Central memory CD8-positive, alpha-beta T cell (primary cell): ENCODE results near the gene LYRM7.
"Not testable (repeated sequence)": the region's sequence is repeated elsewhere in the genome, so short reads cannot be mapped to it uniquely, and the experiment has no call there.

Experiments used
- ATAC-seq: fragments of 150-1000 bp; cut with Tn5 transposase; replicated peaks from 2 replicates; pipeline ENCODE4 v1.10.0; 2022; ENCODE audit warnings: mild to moderate bottlenecking, moderate FRiP score, moderate number of reproducible peaks; ENCODE audit not compliant: poor library complexity, severe bottlenecking; ENCODE audit errors: extremely low read depth
- DNase-seq, 2 donors: peaks; one replicate each; pipeline ENCODE4 v3.0.0; 2021; ENCODE audit warnings: low spot score in 2 of 2
- H3K27ac Mint-ChIP-seq: one replicate; pipeline ENCODE4 v1.8.0; 2022; ENCODE audit warnings: low read depth, mild to moderate bottlenecking, moderate library complexity, mixed read lengths
- H3K27me3 Mint-ChIP-seq: one replicate; pipeline ENCODE4 v1.8.0; 2022; ENCODE audit warnings: mixed read lengths
- H3K36me3 Mint-ChIP-seq: one replicate; pipeline ENCODE4 v1.8.0; 2022; ENCODE audit warnings: mild to moderate bottlenecking, moderate library complexity, mixed read lengths; ENCODE audit not compliant: insufficient read depth
- H3K4me1 Mint-ChIP-seq: one replicate; pipeline ENCODE4 v1.8.0; 2022; ENCODE audit warnings: mixed read lengths
- H3K4me3 Mint-ChIP-seq: one replicate; pipeline ENCODE4 v1.8.0; 2022; ENCODE audit warnings: mild to moderate bottlenecking, moderate library complexity, mixed read lengths
- H3K9me3 Mint-ChIP-seq: one replicate; pipeline ENCODE4 v1.8.0; 2022; ENCODE audit warnings: mixed read lengths

LYRM7 gene

DNA sequence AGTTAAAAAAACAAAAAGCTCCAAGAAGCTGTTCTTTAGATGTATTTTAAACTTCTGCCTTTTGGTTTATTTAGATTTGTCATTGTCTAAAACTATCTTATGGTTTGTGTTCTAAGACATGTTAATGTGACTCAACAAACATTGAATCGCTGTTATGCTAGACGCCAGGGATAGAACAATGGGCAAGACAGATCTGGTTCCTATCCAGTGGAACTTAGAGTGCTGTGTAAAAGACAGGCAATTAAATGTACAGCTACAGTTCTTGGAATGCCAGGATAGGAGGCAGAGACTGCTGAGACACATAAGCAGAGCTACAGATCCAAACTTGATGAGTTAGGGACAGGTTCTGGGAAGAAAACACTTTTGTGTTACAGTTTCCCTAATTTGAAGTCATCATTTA is 22.4 kb downstream of the LYRM7 start:
- no peak overlapping the region for H3K27ac Mint-ChIP-seq
- peaks cover 5% of the 10 kb centered on the region for H3K36me3 Mint-ChIP-seq
- H3K9me3 Mint-ChIP-seq = no peaks in the 10 kb centered on the region
- H3K4me3 Mint-ChIP-seq = no peak overlapping the region
- no peaks in the 10 kb centered on the region for H3K4me1 Mint-ChIP-seq
- no peak for DNase-seq
- no peak for ATAC-seq
- H3K27me3 Mint-ChIP-seq = no peaks in the 10 kb centered on the region

DNA sequence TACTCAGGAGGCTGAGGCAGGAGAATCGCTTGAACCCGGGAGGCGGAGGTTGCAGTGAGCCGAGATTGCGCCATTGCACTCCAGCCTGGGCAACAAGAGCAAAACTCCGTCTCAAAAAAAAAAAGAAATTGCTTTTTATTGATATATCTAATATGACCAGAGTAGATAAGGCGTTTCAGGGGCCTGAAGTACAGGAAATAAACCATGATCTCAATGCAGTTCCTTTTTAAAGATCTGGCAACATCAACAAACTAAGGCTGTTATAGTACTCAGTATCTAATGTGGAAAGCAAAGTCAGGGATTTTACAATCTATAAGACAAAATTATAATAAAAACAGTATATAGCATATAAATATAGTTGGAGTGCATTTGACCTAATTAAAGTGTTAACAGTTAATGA is 23.2 kb downstream of the LYRM7 start:
- H3K4me1 Mint-ChIP-seq, H3K4me3 Mint-ChIP-seq, ATAC-seq, H3K27ac Mint-ChIP-seq, H3K9me3 Mint-ChIP-seq, DNase-seq, H3K27me3 Mint-ChIP-seq, H3K36me3 Mint-ChIP-seq: not testable (repeated sequence)

DNA sequence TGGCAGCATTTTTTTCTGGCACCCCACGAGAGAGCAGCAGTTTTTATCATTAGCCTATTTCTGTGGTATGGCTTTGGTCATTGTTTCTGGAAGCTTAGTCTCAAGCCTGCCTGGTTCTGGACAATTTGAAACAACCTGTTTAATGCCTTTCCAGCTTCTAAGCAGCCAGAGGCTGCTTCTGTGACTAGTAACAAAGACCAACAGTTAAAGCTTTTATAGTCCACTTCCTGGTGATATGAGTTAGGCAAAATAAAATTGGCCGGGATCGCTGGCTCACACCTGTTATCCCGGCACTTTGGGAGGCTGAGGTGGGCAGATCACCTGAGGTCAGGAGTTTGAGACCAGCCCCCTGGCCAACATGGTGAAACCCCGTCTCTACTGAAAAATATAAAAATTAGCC is 24.0 kb downstream of the LYRM7 start:
- ATAC-seq (no peak), DNase-seq (no peak)
- H3K27ac Mint-ChIP-seq = no peak overlapping the region
- no peaks in the 10 kb centered on the region for H3K9me3 Mint-ChIP-seq
- H3K27me3 Mint-ChIP-seq = no peaks in the 10 kb centered on the region
- H3K4me3 Mint-ChIP-seq = no peak overlapping the region
- H3K4me1 Mint-ChIP-seq = no peaks in the 10 kb centered on the region
- H3K36me3 Mint-ChIP-seq = peaks cover 7% of the 10 kb centered on the region

- no peaks in the 10 kb centered on the region for H3K27me3 Mint-ChIP-seq
- H3K36me3 Mint-ChIP-seq = peaks cover 7% of the 10 kb centered on the region
- H3K4me1 Mint-ChIP-seq = no peaks in the 10 kb centered on the region
- no peaks in the 10 kb centered on the region for H3K9me3 Mint-ChIP-seq
- no peak overlapping the region for H3K27ac Mint-ChIP-seq
- DNase-seq = no peak
- ATAC-seq = no peak
- H3K4me3 Mint-ChIP-seq = no peak overlapping the region
Observed at GRCh38 chr5:131195696-131196095, 25.0 kb downstream of the LYRM7 start.

DNA sequence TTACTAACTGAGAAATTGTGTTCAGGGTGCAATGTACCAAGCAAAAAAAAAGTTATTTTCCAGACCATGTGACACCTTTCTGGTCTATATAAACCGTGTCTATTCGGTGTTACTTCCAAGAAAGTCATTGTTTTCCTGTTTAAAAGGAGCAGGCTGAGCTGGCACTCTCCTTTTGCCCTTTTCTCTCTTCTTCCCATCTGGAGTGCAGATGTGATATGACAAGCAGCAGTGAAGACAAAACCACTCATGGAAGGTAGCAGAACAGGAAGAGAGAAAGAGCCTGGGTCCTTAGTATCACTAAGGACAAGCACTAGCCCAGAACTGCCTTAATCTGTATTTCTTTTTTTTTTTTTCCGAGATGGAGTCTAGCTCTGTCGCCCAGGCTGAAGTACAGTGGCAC is 25.6 kb downstream of the LYRM7 start:
- H3K4me1 Mint-ChIP-seq = no peaks in the 10 kb centered on the region
- no peak overlapping the region for H3K27ac Mint-ChIP-seq
- DNase-seq (no peak), ATAC-seq (no peak)
- H3K36me3 Mint-ChIP-seq = peaks cover 7% of the 10 kb centered on the region
- no peaks in the 10 kb centered on the region for H3K9me3 Mint-ChIP-seq
- H3K27me3 Mint-ChIP-seq = no peaks in the 10 kb centered on the region
- no peak overlapping the region for H3K4me3 Mint-ChIP-seq

GRCh38 chr5:131198625-131199024 is 27.9 kb downstream of the LYRM7 start:
- H3K4me3 Mint-ChIP-seq = no peak overlapping the region
- no peak overlapping the region for H3K27ac Mint-ChIP-seq
- H3K4me1 Mint-ChIP-seq = no peaks in the 10 kb centered on the region
- H3K36me3 Mint-ChIP-seq = peaks cover 7% of the 10 kb centered on the region
- no peak for DNase-seq
- no peak for ATAC-seq
- H3K27me3 Mint-ChIP-seq = no peaks in the 10 kb centered on the region
- no peaks in the 10 kb centered on the region for H3K9me3 Mint-ChIP-seq

- ATAC-seq = no peak
- H3K4me3 Mint-ChIP-seq = no peak overlapping the region
- no peaks in the 10 kb centered on the region for H3K4me1 Mint-ChIP-seq
- no peak for DNase-seq
- peaks cover 7% of the 10 kb centered on the region for H3K36me3 Mint-ChIP-seq
- no peaks in the 10 kb centered on the region for H3K9me3 Mint-ChIP-seq
- H3K27me3 Mint-ChIP-seq = no peaks in the 10 kb centered on the region
- no peak overlapping the region for H3K27ac Mint-ChIP-seq
Observed at GRCh38 chr5:131200560-131200959, 29.8 kb downstream of the LYRM7 start.

DNA sequence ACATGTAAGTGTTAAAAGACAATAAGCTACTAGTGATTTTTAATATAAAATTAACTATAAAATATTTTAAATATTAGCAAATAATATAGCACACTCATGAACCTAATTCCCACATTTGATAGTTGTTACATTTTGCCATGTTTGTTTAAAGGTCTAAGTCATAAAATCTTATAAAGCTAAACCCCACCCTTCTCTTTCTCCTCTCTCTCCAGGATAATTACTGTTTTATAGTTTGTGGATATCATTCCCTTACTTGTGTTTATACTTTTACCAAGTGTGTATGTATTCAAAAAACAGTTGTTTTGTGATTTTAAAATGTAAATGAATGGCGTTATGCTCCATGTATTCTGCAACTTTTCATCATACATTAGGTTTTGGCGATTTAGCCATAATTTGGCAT is 34.2 kb downstream of the LYRM7 start:
- H3K4me1 Mint-ChIP-seq = peaks cover 18% of the 10 kb centered on the region
- no peaks in the 10 kb centered on the region for H3K27me3 Mint-ChIP-seq
- no peak for DNase-seq
- no peak overlapping the region for H3K27ac Mint-ChIP-seq
- no peak overlapping the region for H3K4me3 Mint-ChIP-seq
- no peak for ATAC-seq
- H3K36me3 Mint-ChIP-seq = peaks cover 6% of the 10 kb centered on the region
- H3K9me3 Mint-ChIP-seq = no peaks in the 10 kb centered on the region

DNA sequence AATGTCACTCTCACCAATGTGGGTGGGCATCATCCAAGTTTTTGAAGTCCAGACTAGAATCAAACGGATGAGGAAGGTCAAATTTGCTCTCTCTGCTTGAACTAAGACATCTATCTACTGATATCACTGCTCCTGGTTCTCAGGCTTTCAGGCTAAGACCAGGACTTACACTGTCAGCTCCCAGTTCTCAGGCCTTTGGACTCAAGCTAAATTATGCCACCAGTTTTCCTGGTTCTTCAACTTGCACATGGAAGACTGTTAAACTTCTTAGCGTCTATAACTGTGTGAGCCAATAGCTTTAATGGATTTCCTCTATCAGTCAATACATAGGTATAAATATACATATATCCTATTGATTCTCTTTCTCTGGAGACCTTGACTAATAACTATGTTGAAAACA is 35.3 kb downstream of the LYRM7 start:
- ATAC-seq (no peak), DNase-seq (no peak)
- Mint-ChIP-seq H3K4me1 (peaks cover 29% of the 10 kb centered on the region), H3K36me3 (peaks cover 11% of the 10 kb centered on the region), H3K27ac (peak overlapping the region; percentile 68), H3K4me3 (no peak overlapping the region), H3K9me3 (no peaks in the 10 kb centered on the region), H3K27me3 (no peaks in the 10 kb centered on the region)

DNA sequence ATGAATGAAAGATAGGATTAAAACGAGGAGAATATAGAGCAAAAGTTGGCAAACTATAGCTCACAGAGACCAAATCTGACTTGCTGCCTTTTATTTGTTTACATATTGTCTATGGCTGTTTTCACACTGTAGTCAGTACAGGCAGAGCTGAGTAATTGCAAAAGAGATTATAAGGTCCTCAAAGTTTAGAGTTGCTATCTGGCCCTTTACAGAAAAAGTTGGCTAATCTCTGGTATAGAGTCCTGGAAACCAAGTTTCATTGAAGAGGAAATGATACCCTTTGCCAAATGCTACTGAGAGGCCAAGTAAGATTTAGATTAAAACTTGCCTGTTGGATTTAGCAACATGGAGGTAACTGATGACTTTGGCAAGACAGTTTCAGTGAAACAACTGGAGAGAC is 36.0 kb downstream of the LYRM7 start:
- H3K36me3 Mint-ChIP-seq = peaks cover 11% of the 10 kb centered on the region
- peaks cover 33% of the 10 kb centered on the region for H3K4me1 Mint-ChIP-seq
- ATAC-seq (no peak), DNase-seq (no peak)
- peak overlapping the region; percentile 68 for H3K27ac Mint-ChIP-seq
- H3K9me3 Mint-ChIP-seq = no peaks in the 10 kb centered on the region
- no peaks in the 10 kb centered on the region for H3K27me3 Mint-ChIP-seq
- no peak overlapping the region for H3K4me3 Mint-ChIP-seq

GRCh38 chr5:131209175-131209505 is 38.4 kb downstream of the LYRM7 start:
- peak overlapping the region; percentile 73 for H3K4me3 Mint-ChIP-seq
- H3K27me3 Mint-ChIP-seq = no peaks in the 10 kb centered on the region
- H3K36me3 Mint-ChIP-seq = peaks cover 11% of the 10 kb centered on the region
- H3K9me3 Mint-ChIP-seq = no peaks in the 10 kb centered on the region
- ATAC-seq = no peak
- peaks cover 42% of the 10 kb centered on the region for H3K4me1 Mint-ChIP-seq
- DNase-seq = no peak
- peak overlapping the region; percentile 95 for H3K27ac Mint-ChIP-seq

GRCh38 chr5:131209506-131210150 is 38.9 kb downstream of the LYRM7 start:
- Mint-ChIP-seq H3K4me3 (peak overlapping the region; percentile 73), H3K36me3 (peaks cover 11% of the 10 kb centered on the region), H3K27ac (peak overlapping the region; percentile 95), H3K27me3 (no peaks in the 10 kb centered on the region), H3K4me1 (peaks cover 46% of the 10 kb centered on the region), H3K9me3 (no peaks in the 10 kb centered on the region)
- ATAC-seq = peak; percentile 96
- DNase-seq = peak; percentile 18 to 70

DNA sequence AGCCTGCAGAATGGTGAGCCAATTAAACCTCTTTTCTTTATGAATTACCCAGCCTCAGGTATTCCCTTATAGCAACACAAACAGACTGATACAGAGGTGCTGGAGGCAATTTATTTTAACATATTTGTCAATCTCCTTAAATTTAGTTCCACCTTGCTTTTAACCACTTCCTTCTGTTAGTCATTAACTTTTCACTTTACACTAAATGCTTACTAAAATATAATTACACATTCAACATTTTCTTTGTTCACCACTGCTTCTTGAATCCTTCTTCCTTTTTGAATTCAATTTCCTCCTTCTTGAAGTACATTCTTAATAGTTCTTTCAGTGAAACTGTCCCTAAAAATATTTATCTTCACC is 39.4 kb downstream of the LYRM7 start:
- H3K9me3 Mint-ChIP-seq = no peaks in the 10 kb centered on the region
- H3K4me1 Mint-ChIP-seq = peaks cover 51% of the 10 kb centered on the region
- peak overlapping the region; percentile 73 for H3K4me3 Mint-ChIP-seq
- H3K27ac Mint-ChIP-seq = peak overlapping the region; percentile 95
- H3K27me3 Mint-ChIP-seq = no peaks in the 10 kb centered on the region
- H3K36me3 Mint-ChIP-seq = peaks cover 11% of the 10 kb centered on the region
- DNase-seq (no peak), ATAC-seq (no peak)

- DNase-seq (no peak), ATAC-seq (no peak)
- no peaks in the 10 kb centered on the region for H3K9me3 Mint-ChIP-seq
- no peak overlapping the region for H3K4me3 Mint-ChIP-seq
- H3K27me3 Mint-ChIP-seq = no peaks in the 10 kb centered on the region
- H3K4me1 Mint-ChIP-seq = peaks cover 48% of the 10 kb centered on the region
- H3K36me3 Mint-ChIP-seq = peaks cover 12% of the 10 kb centered on the region
- H3K27ac Mint-ChIP-seq = peak overlapping the region; percentile 95
Observed at GRCh38 chr5:131211669-131212068, 40.9 kb downstream of the LYRM7 start.
